ENCODE results near the gene LRRC38.
A peak's percentile ranks its signal among the peaks of the same experiment; 100 is the strongest.
"Not testable (repeated sequence)": the region's sequence is repeated elsewhere in the genome, so short reads cannot be mapped to it uniquely, and the experiment has no call there.

Gene LRRC38, protein sequence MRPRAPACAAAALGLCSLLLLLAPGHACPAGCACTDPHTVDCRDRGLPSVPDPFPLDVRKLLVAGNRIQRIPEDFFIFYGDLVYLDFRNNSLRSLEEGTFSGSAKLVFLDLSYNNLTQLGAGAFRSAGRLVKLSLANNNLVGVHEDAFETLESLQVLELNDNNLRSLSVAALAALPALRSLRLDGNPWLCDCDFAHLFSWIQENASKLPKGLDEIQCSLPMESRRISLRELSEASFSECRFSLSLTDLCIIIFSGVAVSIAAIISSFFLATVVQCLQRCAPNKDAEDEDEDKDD

DNA sequence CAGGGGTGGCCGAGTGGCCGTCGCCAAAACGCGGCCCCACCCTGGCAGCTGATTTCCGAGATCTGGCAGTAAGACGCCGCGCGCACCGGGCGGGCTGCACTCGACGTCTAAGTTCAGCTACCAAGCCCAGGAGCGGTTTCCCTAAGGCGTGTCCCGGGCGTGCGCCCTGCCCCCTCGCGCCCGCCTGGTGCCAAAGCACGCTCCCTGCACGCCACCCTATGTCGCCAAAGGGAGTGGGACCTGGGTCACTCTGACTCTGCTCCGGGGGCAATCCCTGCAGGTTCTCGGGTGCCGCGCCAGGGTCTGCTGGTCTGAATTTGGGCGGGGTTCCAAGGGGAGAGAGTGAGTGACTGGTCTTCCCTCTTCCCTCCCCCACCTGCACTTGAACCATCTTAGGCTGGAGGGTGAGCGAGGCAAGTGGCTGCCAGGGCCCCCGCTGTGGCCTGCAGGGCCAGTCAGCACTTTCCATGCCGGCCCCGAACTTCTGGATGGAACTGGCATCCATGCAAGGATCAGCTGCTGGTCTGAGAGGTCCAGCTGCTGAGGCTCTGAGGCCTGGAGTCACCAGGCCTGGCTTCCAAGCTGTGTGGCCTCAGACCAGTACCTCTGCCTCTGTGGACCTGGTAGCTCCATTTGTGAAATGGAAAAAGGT lies at the start of gene LRRC38:
Gene LRRC38, minus strand, starts transcription at position 109 of the 652 bp plus-strand sequence. CDS start 410 bp downstream, outside the sequence.
- DNase-seq (ENCODE audit: low read depth): no peak

DNA sequence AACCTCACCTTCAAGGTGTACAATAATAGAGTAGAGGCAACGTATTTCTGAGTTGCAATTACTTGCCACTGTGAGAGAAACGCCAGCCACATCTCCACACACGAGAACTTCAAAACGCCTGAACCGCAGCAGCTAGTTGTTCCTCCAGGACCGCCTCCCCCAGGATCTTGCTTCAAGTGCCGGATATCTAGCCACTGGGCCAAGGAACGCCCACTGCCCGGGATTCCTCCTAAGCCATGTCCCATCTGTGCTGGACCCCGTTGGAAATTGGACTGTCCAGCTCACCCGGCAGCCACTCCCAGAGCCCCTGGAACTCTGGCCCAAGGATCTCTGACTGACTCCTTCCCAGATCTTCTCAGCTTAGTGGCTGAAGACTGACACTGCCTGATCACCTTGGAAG lies 49.2 kb upstream of the LRRC38 start:
- DNase-seq (ENCODE audit: low read depth): not testable (repeated sequence)

DNA sequence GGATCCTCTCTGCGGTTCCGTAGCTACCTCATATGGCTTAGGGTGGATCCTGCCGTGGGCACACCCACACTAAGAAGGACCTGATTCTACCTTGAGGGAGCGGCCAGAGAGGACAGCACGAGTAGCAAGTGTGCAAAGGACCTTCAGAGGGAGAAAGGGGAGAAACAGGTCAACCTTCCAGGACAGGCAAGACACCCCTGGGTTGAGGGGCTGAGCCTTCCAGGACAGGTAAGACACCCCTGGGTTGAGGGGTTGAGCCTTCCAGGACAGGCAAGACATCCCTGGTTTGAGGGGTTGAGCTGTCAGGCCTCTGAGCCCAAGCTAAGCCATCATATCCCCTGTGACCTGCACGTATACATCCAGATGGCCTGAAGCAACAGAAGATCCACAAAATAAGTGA lies 46.7 kb upstream of the LRRC38 start:
- DNase-seq (ENCODE audit: low read depth): no peak

DNA sequence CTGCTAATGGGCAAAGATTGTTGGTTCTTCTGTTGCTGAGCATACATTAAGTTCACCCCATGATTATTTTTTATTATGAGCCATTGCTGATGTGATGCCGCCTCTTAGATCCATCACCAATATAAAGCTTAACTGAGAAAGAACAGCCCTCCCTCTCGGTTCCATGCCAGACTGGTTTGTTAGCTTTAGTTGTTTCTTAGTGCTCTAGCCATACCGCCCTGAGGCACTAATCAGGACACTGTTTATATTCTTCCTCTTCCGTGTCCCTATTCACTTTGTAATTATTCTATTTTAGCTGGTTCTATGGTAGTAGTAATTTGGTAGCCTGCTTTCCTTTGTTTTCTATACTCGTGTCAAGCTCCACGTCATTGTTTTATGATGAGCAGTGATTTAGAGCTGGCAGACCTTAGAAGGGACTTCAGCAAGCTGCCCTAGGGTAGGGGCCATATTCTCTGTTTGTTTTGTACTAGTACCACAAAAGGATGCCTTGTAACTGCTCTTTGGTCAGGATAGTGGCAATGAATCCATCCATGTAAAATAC lies 42.5 kb upstream of the LRRC38 start:
- no peak for DNase-seq (ENCODE audit: low read depth)

DNA sequence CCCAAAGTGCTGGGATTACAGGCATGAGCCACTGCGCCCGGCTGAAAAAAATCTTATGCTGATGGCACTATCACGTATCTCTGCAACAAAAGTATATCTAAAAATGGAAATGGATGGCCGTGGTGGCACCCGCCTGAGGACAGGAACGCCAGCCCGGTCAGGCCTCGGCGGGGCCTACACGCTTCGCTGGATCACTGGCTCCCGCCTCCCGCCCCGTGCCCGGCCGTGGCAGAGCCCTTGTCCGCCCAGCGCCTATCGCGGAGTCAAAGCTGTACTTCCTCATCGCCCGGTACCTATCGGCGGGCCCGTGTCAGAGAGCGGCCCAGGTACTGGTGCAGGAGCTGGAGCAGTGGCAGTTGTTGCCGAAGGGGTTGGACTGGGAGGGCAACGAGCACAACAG lies 41.0 kb upstream of the LRRC38 start:
- no peak for DNase-seq (ENCODE audit: low read depth)

DNA sequence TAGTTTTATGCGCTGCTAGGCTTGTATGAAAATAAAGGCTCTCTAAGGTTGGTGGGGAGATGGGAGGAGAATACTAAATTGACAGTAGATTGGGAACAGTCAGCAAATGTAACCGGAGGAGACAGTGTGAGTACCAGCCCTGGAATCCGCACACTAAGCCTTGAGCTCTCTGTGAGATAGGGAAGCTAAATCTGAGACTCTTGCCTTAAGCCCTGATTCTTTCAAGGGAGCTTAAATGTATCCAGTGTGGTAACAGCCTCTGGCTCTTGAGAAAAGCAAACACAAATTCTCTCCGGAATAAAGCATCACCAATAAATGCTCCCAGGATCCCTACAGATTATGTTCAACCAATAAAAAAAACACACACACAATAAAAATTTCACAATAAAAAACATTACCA lies 36.9 kb upstream of the LRRC38 start:
- DNase-seq (ENCODE audit: low read depth): peak; percentile 12

DNA sequence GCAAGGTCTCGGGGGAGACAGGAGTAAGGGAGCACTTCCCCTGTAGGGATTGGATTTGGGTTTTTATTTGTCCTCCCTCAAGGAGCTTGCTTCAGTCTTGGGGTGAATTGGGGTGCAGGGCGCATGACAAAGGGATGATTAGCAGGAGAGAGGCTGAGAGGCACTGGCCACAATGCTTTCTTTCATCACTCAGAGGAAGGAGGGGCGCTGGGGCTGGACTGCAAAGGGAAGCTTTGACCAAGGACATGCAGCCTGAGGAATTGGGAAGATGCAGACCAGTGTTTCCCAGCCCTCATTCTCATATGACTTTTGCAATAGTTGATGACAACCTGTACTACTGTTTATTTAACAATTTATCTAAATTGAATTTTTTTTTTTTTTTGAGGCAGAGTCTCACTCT lies 35.7 kb upstream of the LRRC38 start:
- no peak for DNase-seq (ENCODE audit: low read depth)

DNA sequence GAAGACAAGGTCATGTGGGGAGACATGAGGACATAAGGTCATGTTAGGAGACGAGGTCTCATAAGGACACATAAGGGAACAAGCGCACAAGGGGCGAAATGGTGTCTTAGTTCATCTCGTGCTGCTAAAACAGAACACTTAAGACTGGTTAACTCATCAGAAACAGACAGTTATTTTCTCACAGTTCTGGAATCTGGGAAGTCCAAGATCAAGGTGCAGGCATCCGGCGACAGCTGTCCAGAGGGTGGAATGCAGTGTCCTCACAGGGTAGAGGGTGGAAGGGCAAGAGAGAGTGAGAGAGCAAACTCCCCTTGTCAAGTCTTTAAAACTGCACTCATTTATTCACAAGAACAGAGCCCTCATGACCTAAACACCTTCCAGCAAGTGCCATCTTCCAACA lies 35.2 kb upstream of the LRRC38 start:
- no peak for DNase-seq (ENCODE audit: low read depth)

DNA sequence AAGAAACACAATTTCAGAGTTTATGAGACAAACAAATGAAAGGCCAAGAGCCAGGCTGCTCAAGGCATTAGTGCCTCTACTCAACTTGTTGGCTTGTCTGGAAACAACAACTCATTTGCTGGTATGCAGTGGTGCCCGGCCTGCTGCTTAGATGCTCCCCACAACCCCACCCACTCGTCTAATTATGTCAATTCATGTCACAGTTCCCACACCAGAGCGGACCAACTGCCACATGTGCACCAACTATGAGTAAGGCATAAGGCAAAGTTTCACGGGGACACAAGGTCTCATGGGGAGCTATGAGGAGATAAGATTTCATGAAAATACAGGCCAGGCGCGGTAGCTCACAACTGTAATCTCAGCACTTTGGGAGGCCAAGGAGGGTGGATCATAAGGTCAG lies 34.5 kb upstream of the LRRC38 start:
- no peak for DNase-seq (ENCODE audit: low read depth)

DNA sequence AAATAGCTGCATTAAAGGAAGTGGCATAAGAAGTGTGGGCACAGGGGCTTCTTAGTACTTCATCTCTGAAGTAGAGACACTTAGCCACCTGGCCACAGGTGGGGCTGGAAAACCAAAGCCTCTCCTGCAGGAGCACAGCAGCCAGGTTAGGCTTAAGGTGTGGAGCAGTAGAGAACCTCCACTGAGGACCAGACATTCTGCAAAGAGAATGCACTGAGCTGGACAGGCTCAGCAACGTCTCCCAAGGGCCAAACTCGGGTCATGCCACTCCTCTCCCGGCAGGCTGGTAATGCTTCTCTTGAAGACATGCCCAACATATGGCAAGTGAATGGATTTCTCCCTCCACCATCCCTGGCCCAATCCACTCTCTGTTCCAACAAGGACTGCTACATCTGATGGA lies 33.0 kb upstream of the LRRC38 start:
- DNase-seq (ENCODE audit: low read depth): no peak

DNA sequence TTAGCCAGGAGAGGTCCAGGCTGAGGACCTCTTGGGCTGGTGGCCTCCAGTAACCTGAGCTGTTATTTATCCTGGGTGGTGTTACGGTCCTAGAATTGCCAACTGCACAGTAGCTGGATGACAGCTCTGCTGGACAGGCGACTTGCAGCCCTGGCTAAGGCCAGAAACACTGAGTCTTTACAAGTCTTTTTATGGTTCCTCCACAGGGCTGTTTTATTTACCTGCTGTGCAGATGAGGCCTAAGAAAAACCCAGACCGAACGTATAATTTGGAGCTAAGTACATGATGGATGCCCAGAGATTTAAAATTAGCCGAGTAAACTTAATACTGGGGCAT lies 30.4 kb upstream of the LRRC38 start:
- no peak for DNase-seq (ENCODE audit: low read depth)

DNA sequence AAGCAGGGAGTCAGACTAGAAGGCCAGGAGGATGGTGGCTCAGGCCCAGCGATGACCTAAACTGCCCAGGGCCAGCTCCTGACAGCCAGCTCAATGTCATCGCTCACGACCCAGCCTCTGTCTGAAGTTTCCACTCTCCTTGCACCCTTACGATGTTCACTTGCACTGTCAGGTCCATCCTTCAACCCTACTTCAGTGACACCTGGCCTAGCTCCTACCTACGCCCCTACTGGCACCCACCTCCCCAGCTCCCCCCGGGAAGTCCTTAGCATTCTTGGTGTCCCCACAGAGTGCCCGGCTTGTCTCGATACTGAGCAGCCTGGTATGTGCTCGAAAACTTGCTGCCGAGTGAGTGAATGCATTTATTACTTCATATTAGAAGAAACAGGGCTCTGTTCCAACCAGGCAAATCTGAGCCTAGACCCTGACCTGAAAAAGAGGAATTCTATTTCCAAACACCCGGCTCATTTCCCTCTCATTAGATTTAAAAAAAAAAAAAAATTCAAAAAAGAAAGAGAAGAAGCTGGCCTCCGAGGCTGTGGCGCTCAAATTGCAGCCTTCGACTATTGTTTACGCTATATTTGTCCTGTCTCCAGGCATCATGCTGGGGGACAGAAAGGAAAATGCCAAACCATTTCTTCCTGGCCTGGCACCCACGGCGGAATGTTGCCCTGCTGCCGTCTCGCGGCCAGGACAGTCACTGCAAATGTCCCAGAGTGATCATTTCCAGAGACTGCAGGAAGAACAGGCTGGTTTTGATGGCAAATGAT lies 29.8 kb upstream of the LRRC38 start:
- no peak for DNase-seq (ENCODE audit: low read depth)

DNA sequence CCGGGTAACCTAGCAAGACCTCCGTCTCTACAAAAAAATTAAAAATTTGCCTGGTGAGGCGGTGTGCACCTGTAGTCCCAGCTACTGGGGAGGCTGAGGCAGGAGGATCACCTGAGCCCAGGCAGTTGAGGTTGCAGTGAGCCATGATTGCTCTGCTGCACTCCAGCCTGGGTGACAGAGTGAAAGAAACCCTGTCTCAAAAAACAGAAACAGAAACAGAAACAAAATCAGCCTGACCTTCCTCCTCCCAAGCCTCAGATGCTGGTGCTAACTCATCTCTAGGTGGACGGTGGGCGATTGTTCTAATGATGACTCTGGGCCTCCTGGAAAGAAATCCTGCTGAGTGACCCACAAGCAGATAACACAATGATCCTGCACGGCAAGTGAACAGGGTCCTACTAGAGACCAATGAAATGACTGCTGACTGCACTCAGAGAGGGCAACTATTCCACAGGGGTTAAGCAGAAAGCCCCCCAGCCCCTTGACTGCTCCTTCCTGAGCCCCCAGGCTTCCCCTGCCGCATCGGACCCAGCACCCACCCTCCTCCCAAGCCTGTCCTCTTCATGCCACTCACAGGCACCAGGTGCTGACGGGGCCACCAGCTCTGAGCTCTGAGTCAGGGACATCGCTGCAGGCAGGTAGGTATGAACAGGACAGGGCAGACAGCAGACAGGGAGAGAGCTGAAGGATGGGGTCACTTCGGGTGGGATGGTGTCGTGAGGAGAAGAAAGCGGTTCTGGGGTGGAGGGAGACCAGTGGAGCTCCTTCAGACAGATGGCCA lies 27.8 kb upstream of the LRRC38 start:
- no peak for DNase-seq (ENCODE audit: low read depth)

DNA sequence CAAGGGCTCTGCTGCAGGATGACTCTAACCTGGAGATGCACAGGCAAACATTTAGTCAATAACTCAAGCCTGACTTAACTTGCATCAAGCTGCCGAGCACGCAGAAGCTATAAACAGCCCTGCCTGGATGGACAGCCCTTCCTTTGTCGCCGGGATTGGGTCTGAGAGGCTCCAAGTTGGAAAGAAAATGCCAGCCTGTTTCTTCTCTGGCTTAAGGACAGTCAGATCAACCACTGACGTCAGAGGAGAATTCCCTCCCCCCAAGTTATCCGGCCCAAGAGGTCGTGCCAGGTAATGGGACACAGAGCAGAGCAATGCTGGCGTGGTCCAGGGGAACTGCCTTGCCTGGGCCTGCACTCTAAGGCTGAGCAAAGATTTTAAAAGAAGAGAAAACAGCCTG lies 27.1 kb upstream of the LRRC38 start:
- no peak for DNase-seq (ENCODE audit: low read depth)

DNA sequence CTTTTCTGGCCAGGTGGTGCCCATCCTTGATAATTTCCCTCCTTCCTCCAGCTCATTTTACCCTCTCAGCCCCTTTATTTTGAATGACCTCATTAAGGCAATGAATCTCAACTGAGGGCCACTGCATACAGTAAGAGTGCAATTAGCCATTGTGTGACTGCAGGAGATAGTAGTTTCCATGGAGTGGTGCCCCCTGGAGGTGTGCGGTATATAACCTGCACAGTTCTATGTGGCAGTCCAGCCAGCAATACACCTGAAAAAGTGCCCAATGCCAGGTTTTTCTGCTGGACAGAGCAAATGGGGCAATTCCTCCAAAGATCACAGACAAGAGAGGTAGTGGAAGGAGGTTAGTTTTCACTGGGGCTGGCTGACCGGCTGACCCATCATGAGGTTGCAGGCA lies 25.9 kb upstream of the LRRC38 start:
- no peak for DNase-seq (ENCODE audit: low read depth)

DNA sequence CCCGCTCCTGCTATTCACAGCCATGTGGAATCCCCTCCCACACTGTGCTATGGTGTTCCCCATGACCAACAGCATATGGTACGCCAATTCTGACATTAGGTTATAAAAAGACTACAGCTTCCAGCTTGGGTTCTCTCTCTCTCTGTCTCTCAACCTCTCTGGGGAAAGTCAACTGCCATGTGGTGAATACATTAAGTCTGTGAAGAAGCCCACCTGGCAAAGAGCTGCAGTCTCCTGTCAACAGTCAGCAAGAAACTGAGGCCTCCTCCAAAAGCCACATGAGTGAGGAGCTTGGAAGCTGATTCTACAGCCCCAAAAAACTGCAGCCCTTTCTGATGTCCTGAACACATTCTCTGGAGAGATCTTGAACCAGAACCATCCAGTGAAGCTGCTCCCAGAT lies 25.0 kb upstream of the LRRC38 start:
- DNase-seq (ENCODE audit: low read depth): no peak

DNA sequence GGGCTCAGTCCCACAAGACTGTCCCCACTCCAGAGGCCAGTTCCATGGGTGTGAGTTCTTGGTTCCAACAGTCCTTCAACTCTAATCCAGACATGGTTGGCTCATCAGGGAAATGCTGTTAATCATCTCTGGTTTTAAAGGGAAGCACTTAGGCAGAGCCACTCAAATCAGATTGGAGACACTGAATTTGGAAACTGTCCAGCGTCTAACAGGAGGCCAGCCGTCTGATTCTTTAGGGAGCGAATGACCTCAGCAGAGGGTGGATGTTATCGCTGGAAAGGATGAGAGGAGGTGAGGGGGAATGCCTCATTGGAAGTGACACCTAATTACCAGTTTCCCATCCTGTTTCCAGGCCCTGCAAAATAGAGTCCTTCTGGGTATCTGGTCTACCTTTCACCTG lies 22.8 kb upstream of the LRRC38 start:
- no peak for DNase-seq (ENCODE audit: low read depth)

DNA sequence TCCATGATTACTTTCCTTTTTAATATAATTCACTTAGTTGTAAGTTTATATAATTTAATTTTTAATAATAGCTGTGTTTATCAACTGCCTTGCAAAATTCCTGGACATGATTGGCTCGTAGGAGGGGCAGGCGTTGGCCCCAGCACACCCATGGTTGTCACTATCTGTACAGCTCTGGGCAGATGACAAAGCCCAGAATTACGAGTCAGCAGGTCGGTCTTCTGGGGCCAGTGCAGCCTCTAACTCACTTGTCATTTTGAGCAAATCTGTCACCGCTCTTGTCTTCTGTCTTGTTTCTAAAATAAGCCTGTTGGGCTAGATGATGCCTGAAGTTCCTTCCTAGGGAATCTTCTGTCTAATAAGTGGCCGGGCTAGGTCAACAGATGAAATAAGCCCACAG lies 21.4 kb upstream of the LRRC38 start:
- no peak for DNase-seq (ENCODE audit: low read depth)

DNA sequence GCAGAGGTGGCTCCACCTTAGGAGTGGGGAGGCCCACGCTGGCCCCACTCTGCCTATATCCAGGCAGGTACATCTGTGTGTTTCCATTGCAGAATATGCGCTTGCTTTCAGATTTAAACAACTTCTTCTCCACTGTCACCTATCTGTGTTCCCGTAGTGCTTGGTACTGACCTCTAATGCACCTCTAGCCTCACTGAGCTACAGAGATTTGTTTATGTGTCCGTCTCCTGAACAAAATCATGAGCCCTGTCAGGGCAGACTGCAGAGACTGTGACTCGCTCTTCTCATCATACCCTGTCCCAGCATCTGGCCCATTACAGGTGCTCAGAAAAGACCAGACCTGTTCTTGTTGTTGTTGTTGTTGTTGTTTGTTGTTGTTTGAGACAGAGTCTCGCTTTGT lies 14.5 kb upstream of the LRRC38 start:
- no peak for DNase-seq (ENCODE audit: low read depth)

DNA sequence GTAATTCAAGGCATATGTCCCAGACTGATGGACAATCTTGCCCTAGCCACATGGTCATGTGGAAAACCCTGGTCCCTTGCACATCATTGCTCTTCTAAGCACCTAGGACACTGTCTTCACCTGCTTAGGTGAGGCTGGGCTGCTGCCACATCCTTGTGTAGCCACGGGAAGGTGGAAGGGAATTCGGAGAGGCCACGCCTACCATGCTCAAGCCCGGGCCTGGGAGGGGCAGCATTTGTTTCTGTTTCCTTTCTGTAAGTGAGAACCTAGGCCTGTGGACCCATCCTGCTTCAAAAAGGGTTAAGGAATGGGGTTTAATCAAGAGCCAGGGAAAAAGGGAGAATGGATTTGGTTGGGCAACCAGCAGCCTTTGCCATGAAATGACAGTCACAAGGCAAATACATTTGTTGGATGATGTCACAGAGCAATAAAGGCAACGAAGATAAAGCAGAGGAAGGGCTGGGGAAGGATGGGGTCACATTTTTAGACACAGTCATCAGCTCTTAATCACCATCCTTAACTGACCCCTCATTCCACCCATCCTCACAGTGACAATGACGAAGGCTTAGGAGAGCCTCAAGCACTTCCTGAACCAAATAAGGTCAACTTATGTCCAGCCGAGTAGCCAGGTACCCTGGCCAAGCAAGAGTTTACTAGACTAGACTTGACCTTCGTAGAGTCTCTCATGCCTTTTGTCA lies 10.1 kb upstream of the LRRC38 start:
- no peak for DNase-seq (ENCODE audit: low read depth)

DNA sequence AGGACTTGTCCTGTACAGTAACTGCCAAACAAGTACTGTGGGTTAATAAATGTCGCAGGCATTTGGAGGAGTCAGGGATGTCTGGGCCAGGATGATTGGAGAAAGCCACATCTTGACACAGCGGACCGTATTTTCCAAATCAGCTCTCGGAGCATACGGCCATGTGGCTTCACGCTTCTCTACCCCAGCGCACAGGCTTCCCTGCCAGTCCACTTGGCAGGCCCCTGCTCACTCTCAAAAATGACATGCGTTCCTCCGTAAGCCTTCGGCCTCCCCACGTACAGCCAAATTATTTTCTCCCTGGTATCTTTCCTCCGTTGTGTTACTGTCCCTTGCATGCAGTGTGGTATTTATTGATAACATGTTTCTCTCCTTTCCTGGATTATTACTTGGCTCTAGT lies 7.2 kb upstream of the LRRC38 start:
- no peak for DNase-seq (ENCODE audit: low read depth)

Measured in fibroblast of the conjunctiva (primary cell).